GM12892 (cell line): ENCODE results near the gene FNBP1.
"Not testable (repeated sequence)": the region's sequence is repeated elsewhere in the genome, so short reads cannot be mapped to it uniquely, and the experiment has no call there.

ENCODE experiments used
- DNase-seq: peaks from one replicate; pipeline ENCODE4 v3.0.0; 2011; ENCODE audit not compliant: insufficient read length
- FAIRE-seq: peaks from 2 replicates; lab custom pipeline; 2011; peaks lifted over from hg19 to GRCh38; lab: Jason Lieb, UNC
- POLR2A ChIP-seq: IDR thresholded peaks from 2 replicates; pipeline ENCODE4 v1.6.1; 2011; ENCODE audit warnings: low read depth, low read length, control low read depth
- POLR2AphosphoS5 ChIP-seq: IDR thresholded peaks from 2 replicates; pipeline ENCODE4 v1.6.1; 2011; ENCODE audit warnings: low read depth, low read length, control low read depth
- TAF1 ChIP-seq: IDR thresholded peaks from 2 replicates; pipeline ENCODE4 v1.6.1; 2011; ENCODE audit warnings: low read depth, mild to moderate bottlenecking, control low read depth, low read length, borderline replicate concordance

The FNBP1 gene

GRCh38 chr9:130017076-130017475, 25.9 kb downstream of the FNBP1 start:
- FAIRE-seq = no peak
- TF ChIP-seq TAF1 (no peak), POLR2AphosphoS5 (no peak), POLR2A (no peak)
- no peak for DNase-seq

DNA sequence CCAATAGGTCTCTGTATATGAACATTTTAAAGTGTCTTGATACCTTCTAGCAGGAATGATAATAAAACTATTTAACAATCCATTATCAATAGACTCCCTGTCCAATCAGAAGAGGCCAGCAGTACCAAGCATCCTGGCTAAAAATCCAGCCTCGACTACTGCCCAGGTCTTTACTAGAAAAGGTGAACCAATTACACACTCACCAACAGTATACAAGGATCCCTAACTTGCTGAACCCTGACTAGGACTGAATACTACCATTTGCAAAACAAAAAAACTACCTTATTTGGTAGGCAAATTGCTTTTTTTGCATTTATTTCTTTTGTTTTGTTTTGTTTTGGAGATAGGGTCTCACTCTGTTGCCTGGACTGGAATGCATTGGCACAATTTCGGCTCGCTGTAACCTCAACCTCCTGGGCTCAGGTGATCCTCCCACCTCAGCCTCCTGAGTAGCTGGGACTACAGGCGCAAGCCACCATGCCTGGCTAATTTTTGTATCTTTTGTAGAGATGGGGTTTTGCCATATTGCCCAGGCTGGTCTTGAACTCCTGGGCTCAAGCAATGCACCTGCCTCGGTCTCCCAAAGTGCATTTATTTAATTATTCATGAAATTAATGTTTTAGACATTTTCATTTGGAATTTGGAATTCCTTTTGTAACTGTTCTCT, 27.5 kb downstream of the FNBP1 start:
- DNase-seq (no peak), FAIRE-seq (peak; percentile 57)
- TF ChIP-seq TAF1 = no peak
- peak; percentile 55; the same call in 1 of the 2 replicates for TF ChIP-seq POLR2AphosphoS5
- TF ChIP-seq POLR2A = peak; percentile 42; the same call in 1 of the 2 replicates

- TF ChIP-seq TAF1 = no peak
- peak; percentile 56 for TF ChIP-seq POLR2AphosphoS5
- DNase-seq = no peak
- FAIRE-seq = peak; percentile 66
Measured at GRCh38 chr9:130013326-130013725, 29.7 kb downstream of the FNBP1 start.

DNA sequence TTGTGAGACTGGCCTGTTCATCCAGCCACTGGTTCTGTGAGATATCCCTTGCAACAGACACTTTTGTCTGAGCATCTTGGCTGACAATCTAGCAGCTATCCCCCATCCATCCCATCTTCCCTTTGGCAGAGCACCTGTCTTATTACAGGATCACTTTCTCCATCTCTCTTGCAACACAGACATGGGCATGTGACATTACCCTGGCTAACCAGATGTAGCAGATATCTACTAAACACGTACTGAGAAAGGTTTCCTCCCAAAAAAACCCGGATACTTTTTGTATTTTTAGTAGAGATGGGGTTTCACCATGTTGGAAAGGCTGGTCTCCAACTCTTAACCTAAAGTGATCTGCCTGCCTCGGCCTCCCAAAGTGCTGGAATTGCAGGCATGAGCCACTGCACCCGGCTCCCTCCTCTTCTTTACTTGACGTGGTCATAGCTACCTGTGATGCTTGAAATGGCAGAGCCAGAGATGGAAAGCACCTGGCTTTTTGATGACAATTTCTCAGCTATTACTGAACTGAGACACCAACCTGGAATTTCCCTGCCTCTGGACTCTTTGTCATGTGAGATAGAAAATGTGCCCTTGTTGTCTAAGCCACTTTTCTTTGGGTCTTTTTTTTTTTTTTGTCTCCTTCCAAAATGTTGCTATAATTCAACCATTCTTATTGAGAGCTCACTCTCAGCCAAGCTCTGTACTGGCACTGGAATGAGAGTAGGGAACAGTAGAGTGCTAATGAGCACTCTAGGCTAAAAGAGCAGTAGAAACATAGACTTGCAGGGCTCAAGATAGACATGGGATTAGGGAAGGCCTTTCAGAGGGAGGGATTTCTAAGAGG, 32.6 kb downstream of the FNBP1 start:
- FAIRE-seq = peak; percentile 82
- TF ChIP-seq POLR2AphosphoS5 = peak; percentile 91
- TF ChIP-seq POLR2A = peak; percentile 40; the same call in 1 of the 2 replicates
- no peak for TF ChIP-seq TAF1
- DNase-seq = no peak

- not testable (repeated sequence) for DNase-seq, FAIRE-seq
Measured at GRCh38 chr9:130009546-130009945, 33.4 kb downstream of the FNBP1 start.

DNA sequence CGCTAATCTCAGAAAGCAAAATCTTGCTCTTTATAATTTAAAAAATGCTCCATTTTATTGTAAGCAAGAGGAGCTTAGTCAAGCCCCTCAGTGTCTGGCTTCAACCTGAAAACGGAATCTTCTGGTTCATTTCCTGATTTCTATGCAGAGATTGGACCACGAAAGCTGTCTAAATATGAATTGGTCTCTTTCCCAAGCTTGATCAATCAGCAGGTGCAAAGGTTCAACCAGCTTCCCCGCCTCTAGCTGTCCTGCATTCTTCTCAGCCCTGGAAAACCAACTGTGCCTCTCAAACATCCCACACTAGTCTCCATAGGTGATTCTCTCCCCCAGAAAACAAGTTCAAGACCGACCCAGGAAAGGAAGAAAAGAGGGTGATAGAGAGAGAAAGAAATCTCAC, 34.5 kb downstream of the FNBP1 start:
- DNase-seq (no peak), FAIRE-seq (peak; percentile 60)
- TF ChIP-seq POLR2AphosphoS5 = peak; percentile 56; the same call in 1 of the 2 replicates
- no peak for TF ChIP-seq POLR2A

- not testable (repeated sequence) for DNase-seq, FAIRE-seq
Measured at GRCh38 chr9:130006952-130007351, 36.0 kb downstream of the FNBP1 start.

DNA sequence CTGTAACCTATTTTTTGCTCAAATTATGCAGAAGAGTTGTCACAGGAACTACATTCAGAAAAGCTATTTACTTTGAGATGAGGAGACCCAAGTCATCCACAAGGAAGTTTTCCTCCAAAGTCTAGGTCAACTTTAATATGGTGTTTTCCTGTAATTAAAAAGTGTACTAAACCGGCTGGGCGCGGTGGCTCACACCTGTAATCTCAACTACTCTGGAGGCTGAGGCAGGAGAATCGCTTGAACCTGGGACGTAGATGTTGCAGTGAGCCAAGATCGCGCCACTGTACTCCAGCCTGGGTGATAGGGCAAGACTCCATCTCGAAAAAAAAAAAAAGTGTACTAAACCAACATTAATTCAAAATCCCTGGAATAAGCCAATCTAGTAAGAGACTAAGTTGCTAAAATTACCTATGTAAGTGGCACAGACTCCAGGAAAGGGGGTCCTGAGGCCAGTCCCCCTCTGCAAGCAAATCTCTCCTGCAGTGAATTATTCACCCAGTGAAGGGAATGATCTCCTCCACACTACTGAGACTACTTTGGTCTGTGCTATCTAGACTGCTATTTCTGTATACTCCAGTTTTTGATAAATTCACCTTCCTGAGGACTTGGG, 38.9 kb downstream of the FNBP1 start:
- TF ChIP-seq POLR2AphosphoS5 (no peak), POLR2A (no peak), TAF1 (no peak)
- FAIRE-seq (no peak), DNase-seq (no peak)

DNA sequence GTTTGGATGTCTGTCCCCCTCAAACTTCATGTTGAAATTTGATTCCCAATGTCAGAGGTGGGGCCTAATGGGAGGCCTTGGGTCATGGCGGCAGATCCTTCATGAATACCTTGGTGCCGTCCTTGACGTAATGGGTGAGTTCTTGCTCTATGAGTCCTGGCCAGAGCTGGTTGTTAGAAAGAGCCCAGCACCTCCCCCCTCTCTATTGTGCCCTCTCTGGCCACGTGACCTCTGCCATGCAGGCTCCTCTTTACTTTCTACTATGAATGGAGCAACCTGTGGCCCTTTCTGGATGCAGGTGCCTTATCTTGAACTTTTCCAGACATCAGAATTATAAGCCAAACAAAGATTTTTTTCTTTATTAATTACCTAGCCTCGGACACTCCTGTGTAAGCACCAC, 40.7 kb downstream of the FNBP1 start:
- DNase-seq (no peak), FAIRE-seq (no peak)
- TF ChIP-seq POLR2A (no peak), POLR2AphosphoS5 (peak; percentile 65; the same call in 1 of the 2 replicates), TAF1 (no peak)

DNA sequence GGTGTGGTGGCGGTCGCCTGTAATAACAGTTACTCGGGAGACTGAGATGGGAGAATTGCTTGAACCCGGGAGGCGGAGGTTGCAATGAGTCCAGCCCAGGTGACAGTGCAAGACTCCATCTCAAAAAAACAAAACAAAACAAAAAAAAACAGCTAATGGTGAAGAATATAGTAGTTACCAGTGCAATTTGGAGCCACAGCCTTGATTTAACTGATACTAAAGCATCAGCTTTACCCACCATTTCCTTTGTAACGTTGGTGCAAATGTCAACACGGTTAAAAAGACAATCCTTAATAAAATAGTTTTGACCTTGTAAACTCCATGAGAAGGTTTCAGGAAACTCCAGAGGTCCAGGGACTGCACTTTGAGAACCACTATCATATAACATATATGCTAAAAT, 41.8 kb downstream of the FNBP1 start:
- TF ChIP-seq TAF1 = no peak
- TF ChIP-seq POLR2AphosphoS5 = no peak
- no peak for TF ChIP-seq POLR2A
- FAIRE-seq = no peak
- DNase-seq = no peak

DNA sequence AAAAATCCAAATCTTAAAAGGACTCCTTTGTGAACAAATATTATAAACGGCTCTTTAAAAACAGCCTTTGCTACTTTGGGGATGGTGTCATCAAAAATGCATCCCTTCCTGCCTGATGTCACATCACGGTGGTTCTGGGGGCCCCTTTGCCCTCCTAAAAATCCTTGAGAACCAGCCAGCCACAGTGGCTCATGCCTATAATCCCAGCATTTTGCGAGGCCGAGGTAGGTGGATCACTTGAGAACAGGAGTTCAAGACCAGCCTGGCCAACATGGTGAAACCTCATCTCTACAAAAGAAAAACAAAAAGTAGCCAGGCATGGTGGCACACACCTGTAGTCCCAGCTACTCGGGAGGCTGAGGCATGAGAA, 43.9 kb downstream of the FNBP1 start:
- TF ChIP-seq TAF1 (no peak), POLR2AphosphoS5 (no peak; the same call in 1 of the 2 replicates), POLR2A (no peak)
- no peak for FAIRE-seq
- DNase-seq = no peak

DNA sequence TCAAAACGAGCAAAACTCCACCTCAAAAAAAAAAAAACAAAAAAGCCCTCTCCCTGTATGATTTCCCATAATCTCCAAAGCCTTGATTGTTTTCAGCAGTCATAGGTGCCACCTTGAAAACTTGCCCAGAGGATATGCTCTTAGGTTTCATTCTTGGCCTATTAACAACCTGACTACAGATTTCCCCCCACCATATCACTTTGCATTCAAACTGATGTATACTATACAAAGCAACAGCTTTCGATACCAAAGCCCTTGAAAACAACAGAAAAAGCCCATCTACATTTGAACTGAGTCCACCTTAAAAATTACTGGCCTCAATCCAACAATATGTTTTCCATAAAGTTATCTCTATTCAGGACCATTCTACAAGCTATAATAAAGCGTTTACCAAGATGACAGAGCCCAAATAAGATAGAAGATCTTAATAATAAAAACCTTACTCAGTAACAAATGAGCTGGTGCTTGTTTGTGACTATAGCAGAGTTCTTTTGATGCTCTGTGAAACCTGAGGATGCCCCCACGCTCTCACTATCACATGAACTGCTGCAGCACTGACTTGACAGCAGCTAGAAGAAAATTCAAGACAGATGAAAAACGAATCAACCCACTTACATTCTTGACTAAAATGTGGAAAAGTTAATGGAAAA, 44.4 kb downstream of the FNBP1 start:
- DNase-seq (no peak), FAIRE-seq (no peak)

More for the DNA sequence above, 44.4 kb downstream of the FNBP1 start:
- TF ChIP-seq TAF1 = no peak
- no peak; the same call in 1 of the 2 replicates for TF ChIP-seq POLR2AphosphoS5
- TF ChIP-seq POLR2A = no peak
